Renal cortex interstitium (tissue), 11 donors: ENCODE data around the gene CPE. TPM values are rescaled to one million over a fixed set of nuclear protein-coding genes. Genes with fewer than 3 reads are reported as not detected.
"Not testable (repeated sequence)": the region's sequence is repeated elsewhere in the genome, so short reads cannot be mapped to it uniquely, and the experiment has no call there.

Experiments
- DNase-seq, 11 donors: peaks; one replicate each; pipeline ENCODE4 v3.0.0-alpha.2; 2013; ENCODE audit warnings: low read depth in 9 of 11, low spot score in 4 of 11; ENCODE audit errors: extremely low read depth in 1 of 11
- polyA plus RNA-seq, 3 donors: library from polyadenylated mRNA; unstranded; fragments of 120-200 nt; gene quantifications; one replicate each; pipeline ENCODE4 v1.2.1, GENCODE V29; 2013; ENCODE audit not compliant: insufficient read length in 3 of 3

CPE gene
- polyA plus RNA-seq, 3 donors, result 99.2 to 155 (median 122) TPM

GRCh38 chr4:165476214-165477098, 97.6 kb downstream of the CPE start:
- no peak for DNase-seq

- no peak for DNase-seq
These were observed 99.0 kb downstream of the CPE start for GRCh38 chr4:165477799-165478198.

DNA sequence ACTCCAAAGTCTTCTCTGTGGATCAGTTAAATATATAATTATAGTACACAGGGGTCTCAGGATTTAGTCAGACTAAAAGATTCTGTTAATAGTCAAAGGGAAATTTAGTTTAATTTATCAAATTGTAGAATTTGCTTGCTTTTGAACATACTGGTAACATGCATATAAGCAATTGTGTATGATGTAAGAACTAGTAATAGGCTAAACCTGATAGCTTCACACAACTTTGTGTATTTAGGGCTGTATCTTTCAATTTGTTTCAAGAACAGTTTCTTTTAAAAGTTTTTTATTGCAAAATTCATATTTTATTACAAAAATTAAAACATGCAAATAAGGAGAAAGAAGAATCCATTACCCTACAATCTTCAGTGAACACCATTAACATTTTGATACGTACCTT, 99.5 kb downstream of the CPE start:
- DNase-seq, result no peak

- no peak for DNase-seq
These were observed 102.4 kb downstream of the CPE start for GRCh38 chr4:165481053-165481835.

GRCh38 chr4:165489786-165490185, 111.0 kb downstream of the CPE start:
- no peak for DNase-seq

GRCh38 chr4:165492583-165492982, 113.8 kb downstream of the CPE start:
- not testable (repeated sequence) for DNase-seq

DNA sequence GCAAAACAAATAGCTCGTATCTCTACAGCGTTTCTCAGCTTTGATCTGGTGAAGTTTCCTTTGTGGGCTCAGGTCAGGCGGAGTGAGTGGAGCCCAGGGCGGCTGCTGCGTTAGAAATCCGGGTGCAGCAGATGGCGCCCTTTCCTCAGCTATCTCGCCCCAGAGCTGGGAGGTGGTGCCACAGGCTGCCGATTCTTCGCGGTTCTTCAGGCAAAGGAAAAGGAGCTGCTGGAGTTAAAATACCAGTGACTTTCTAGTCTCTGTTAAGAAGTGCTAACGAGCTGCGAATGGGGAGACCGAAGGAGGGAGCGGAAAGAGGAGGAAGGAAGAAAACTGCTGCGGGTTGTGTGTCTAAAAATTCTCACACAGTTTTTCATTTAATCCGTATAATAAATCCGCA, 114.6 kb downstream of the CPE start:
- DNase-seq, result peak; percentile 22 to 57 (median 44)

GRCh38 chr4:165502916-165503907, 124.4 kb downstream of the CPE start:
- DNase-seq, result no peak

- no peak for DNase-seq
These were observed 125.4 kb downstream of the CPE start for GRCh38 chr4:165504184-165504583.

GRCh38 chr4:165505958-165506837, 127.4 kb downstream of the CPE start:
- no peak for DNase-seq

DNA sequence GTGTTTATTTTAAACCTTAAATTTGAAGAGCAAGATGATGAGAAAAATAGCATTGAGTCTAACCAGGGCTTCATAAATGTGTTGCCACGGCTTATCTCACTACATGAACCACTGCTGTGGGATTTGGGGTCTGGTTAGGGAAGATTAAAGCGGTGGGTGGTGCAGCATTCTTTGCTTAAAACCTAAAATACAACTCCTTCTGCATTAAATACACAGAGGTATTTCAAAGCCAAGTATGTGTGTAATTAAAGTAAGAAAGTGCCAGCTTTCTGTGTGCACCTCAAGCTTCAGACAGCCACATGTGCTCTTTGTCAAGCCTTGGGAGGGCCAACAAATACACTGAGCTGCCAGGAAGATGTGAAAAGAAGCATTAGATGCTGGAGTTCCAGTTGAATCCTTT, 128.0 kb downstream of the CPE start:
- DNase-seq, result no peak

DNA sequence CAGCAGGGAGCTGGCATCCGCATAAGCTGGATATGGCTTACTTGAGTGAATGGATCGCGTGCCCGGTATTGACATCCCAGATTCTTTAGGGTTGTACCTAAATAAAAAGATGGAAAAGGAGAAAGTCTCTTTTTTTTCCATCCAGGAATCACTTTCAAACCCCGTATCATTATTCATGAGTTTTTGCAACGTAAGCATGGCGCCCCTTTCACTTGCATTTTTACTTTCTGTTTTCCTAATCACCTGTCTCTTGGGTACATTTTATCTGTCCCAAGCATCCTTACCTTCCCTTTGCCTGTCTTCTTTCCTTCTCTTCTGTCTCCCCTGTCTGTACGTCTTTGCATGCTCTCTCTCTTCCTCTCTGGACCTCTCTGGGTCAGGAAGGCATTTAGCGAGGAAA, 128.6 kb downstream of the CPE start:
- DNase-seq, result no peak

GRCh38 chr4:165508372-165509120, 129.7 kb downstream of the CPE start:
- no peak for DNase-seq

DNA sequence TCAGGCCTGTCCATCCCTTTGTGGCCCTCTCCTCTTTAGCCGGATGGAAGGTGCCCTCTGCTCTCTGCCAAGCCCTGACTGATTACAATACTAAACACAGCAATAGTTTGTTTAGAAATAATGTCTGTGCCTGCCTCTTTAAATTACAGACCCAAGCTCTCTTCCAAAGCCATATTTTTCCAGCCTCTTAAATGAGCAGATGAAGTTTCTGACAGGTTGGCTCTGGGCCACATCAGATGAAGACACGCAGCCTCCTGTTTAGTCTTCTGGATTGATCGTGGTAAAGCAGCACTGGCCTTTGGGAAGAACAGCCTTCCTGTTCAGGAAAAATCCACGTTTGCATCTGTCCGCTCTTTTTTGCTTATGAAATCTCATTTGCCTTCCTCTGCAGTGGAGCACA, 133.6 kb downstream of the CPE start:
- peak in 5 of 11 donors; percentile 5 to 16 (median 8) for DNase-seq

- DNase-seq, result no peak
These were observed 135.9 kb downstream of the CPE start for GRCh38 chr4:165514739-165515138.

GRCh38 chr4:165515201-165515600, 136.4 kb downstream of the CPE start:
- DNase-seq, result no peak

DNA sequence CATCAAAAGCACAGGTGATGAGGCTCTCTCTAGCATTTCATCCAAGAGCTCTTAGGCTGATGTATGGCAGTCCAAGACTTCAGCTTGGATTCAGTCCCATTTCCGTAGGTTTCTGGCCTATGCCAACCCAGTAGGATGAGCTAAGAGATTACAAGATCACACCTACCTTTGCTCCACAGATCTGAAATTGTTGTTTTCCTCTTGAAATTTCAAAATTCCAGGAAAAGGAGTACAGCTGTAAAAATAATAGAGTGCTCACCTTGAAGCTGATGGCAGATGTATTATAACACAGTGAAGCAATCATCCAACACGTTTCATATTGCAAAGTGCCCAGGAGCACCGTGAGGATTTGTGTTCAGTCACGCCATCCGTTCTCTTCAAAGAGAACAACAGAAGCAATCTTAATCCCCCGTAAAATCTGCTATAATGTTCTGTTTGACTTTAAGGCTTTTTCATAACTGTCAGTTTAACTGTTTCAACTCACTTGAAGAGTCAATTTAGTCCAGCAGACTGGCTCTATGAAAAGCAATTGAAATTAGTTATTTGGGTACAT, 137.5 kb downstream of the CPE start:
- no peak for DNase-seq
